Fibroblast of skin of left quadriceps (primary cell): ENCODE results near the gene CD37.
A peak's percentile ranks its signal among the peaks of the same experiment; 100 is the strongest.

Source experiments
- DNase-seq, 2 experiments: peaks; one replicate each; pipeline ENCODE4 v3.0.0-alpha.2; 2013; ENCODE audit warnings: low read depth in 2 of 2

Gene CD37

GRCh38 chr19:49380391-49380790, 45.2 kb downstream of the CD37 start:
- no peak for DNase-seq

GRCh38 chr19:49382639-49383038, 47.4 kb downstream of the CD37 start:
- no peak for DNase-seq

DNA sequence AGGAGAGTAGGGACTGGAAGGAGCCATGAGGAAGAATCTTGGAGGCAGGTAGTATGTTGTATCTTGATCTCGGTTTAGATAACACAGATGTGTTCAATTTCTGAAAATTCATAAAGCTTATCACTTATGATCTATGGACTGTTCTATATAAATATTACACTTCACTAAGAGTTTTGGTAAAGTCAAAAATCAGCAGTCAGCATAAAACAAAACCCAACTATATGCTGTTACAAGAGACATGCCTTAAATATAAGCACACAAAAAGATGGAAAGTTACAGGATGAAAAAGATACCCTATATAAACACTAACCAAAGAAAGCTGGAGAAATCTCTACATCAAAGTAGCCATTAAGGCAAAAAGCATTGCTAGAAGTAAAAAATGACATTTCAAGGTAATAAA, 48.4 kb downstream of the CD37 start:
- DNase-seq: no peak

GRCh38 chr19:49387936-49388372, 52.7 kb downstream of the CD37 start, which contains the start of gene KASH5:
Gene KASH5, plus strand, starts transcription at chr19:49388249. Its CDS starts 2,635 bp downstream, at chr19:49390884.
- DNase-seq: peak in 1 of 2 experiments; percentile 10

GRCh38 chr19:49389406-49389805, 54.2 kb downstream of the CD37 start:
- no peak for DNase-seq
